H1 (cell line): ENCODE results near the gene TRIM4. TPM values are rescaled to one million over a fixed set of nuclear protein-coding genes. Genes with fewer than 3 reads are reported as not detected.

ENCODE experiments used
- CTCF ChIA-PET: fragments of 300-600 bp; sonication (Branson Sonifier 250); formaldehyde crosslinking; loops from one replicate; lab custom pipeline; 2021; ENCODE audit not compliant: partially characterized antibody; lab: Charles Lee
- POLR2A ChIA-PET: fragments of 300-600 bp; sonication (Branson Sonifier 250); formaldehyde crosslinking; loops from one replicate; lab custom pipeline; 2021; ENCODE audit warnings: inconsistent platforms; ENCODE audit not compliant: partially characterized antibody; lab: Charles Lee
- DNase-seq, 2 experiments: peaks; one replicate each; pipeline versions ENCODE4 v3.0.0 to v3.0.0-alpha.2; 2010 to 2022; ENCODE audit warnings: low spot score in 2 of 2, low read depth in 1 of 2, mixed read lengths in 1 of 2
- FAIRE-seq: peaks from 2 replicates; lab custom pipeline; 2011; peaks lifted over from hg19 to GRCh38; lab: Jason Lieb, UNC
- H2AFZ ChIP-seq: 2 replicates; pipeline ENCODE4 v1.8.1; 2012; ENCODE audit warnings: low read length, inconsistent platforms
- H2AK5ac ChIP-seq: 2 replicates; pipeline ENCODE4 v1.6.1; 2013; ENCODE audit warnings: low read depth, low read length
- H2BK120ac ChIP-seq: replicated peaks from 2 replicates; pipeline ENCODE3; 2013; ENCODE audit warnings: low read depth, low read length, inconsistent platforms
- H2BK12ac ChIP-seq: 2 replicates; pipeline ENCODE4 v1.6.1; 2013; ENCODE audit warnings: low read depth, low read length
- H2BK15ac ChIP-seq: 2 replicates; pipeline ENCODE4 v1.6.1; 2013; ENCODE audit warnings: low read length
- H2BK20ac ChIP-seq: 2 replicates; pipeline ENCODE4 v1.6.1; 2013; ENCODE audit warnings: low read length
- H2BK5ac ChIP-seq: 2 replicates; pipeline ENCODE4 v1.6.1; 2013; ENCODE audit warnings: low read depth, low read length
- H3K14ac ChIP-seq: 2 replicates; pipeline ENCODE4 v1.6.1; 2013; ENCODE audit warnings: inconsistent platforms; ENCODE audit not compliant: insufficient read length
- H3K18ac ChIP-seq: 2 replicates; pipeline ENCODE4 v1.6.1; 2013; ENCODE audit warnings: low read length; ENCODE audit errors: extremely low read depth
- H3K23ac ChIP-seq: 2 replicates; pipeline ENCODE4 v1.6.1; 2013; ENCODE audit warnings: inconsistent platforms; ENCODE audit not compliant: insufficient read length
- H3K23me2 ChIP-seq: 2 replicates; pipeline ENCODE4 v1.6.1; 2013; ENCODE audit warnings: low read depth, low read length
- H3K27ac ChIP-seq: 2 replicates; pipeline ENCODE4 v1.6.1; 2011; ENCODE audit warnings: low read depth, low read length, inconsistent platforms
- H3K27me3 ChIP-seq, 4 experiments: replicated peaks in 1 of 4; 1 replicate in 1 of 4; 2 replicates in 3 of 4; pipeline versions ENCODE4 v1.6.1 to v1.8.1; 2011 to 2013; ENCODE audit warnings: low read length in 3 of 4, mild to moderate bottlenecking in 3 of 4, inconsistent platforms in 2 of 4, mixed read lengths in 2 of 4, moderate library complexity in 1 of 4; ENCODE audit not compliant: control insufficient read depth in 3 of 4, insufficient read depth in 3 of 4; ENCODE audit errors: extremely low read depth in 1 of 4
- H3K36me3 ChIP-seq, 4 experiments: 2 replicates each; pipeline versions ENCODE4 v1.6.1 to v1.8.1; 2011 to 2013; ENCODE audit warnings: mild to moderate bottlenecking in 4 of 4, low read length in 3 of 4, moderate library complexity in 2 of 4, control low read depth in 1 of 4, inconsistent platforms in 1 of 4; ENCODE audit not compliant: insufficient read depth in 4 of 4, control insufficient read depth in 2 of 4
- H3K4ac ChIP-seq: replicated peaks from 2 replicates; pipeline ENCODE3; 2013; ENCODE audit warnings: low read length, low read depth, mixed read lengths, inconsistent platforms; ENCODE audit not compliant: insufficient read length
- H3K4me1 ChIP-seq, 4 experiments: replicated peaks in 1 of 4; 1 replicate in 1 of 4; 2 replicates in 3 of 4; pipeline versions ENCODE4 v1.6.1 to v1.8.1; 2011 to 2013; ENCODE audit warnings: low read length in 3 of 4, inconsistent platforms in 2 of 4, mixed read lengths in 1 of 4; ENCODE audit not compliant: insufficient read depth in 4 of 4, control insufficient read depth in 3 of 4
- H3K4me2 ChIP-seq, 2 experiments: 2 replicates each; pipeline versions ENCODE4 v1.6.1 to v1.8.1; 2011 to 2013; ENCODE audit warnings: low read depth in 2 of 2, low read length in 2 of 2, control low read depth in 1 of 2, inconsistent platforms in 1 of 2, mild to moderate bottlenecking in 1 of 2; ENCODE audit not compliant: insufficient read depth in 1 of 2
- H3K4me3 ChIP-seq, 4 experiments: fragments of 200-600, 300-600 bp in 1 of 4; sonication (generic), shearing (Covaris generic), sonication (Bioruptor Twin) in 1 of 4; 2 replicates each; pipeline versions ENCODE4 v1.5.1 to v1.8.1; 2011 to 2016; ENCODE audit warnings: low read length in 4 of 4, low read depth in 3 of 4, control low read depth in 2 of 4, inconsistent platforms in 2 of 4, mild to moderate bottlenecking in 2 of 4, mixed read lengths in 1 of 4, moderate library complexity in 1 of 4; ENCODE audit not compliant: insufficient read depth in 2 of 4; ENCODE audit errors: extremely low read depth in 1 of 4
- H3K56ac ChIP-seq: replicated peaks from 2 replicates; pipeline ENCODE3; 2013; ENCODE audit warnings: low read depth, mild to moderate bottlenecking, mixed read lengths, low read length, inconsistent platforms; ENCODE audit not compliant: insufficient read length
- H3K79me1 ChIP-seq: 2 replicates; pipeline ENCODE4 v1.6.1; 2013; ENCODE audit warnings: low read depth, low read length, control low read depth
- H3K79me2 ChIP-seq, 2 experiments: 2 replicates each; pipeline versions ENCODE4 v1.6.1 to v1.8.1; 2012 to 2013; ENCODE audit warnings: low read length in 2 of 2, mild to moderate bottlenecking in 2 of 2, inconsistent platforms in 1 of 2; ENCODE audit not compliant: insufficient read depth in 2 of 2, control insufficient read depth in 1 of 2
- H3K9ac ChIP-seq, 4 experiments: replicated peaks in 1 of 4; 1 replicate in 1 of 4; 2 replicates in 3 of 4; pipeline versions ENCODE4 v1.6.1 to v1.8.1; 2011 to 2013; ENCODE audit warnings: low read depth in 3 of 4, low read length in 3 of 4, control low read depth in 2 of 4, mild to moderate bottlenecking in 2 of 4, moderate library complexity in 2 of 4, inconsistent platforms in 1 of 4; ENCODE audit errors: extremely low read depth in 1 of 4
- H3K9me3 ChIP-seq, 2 experiments: 2 replicates each; pipeline versions ENCODE4 v1.6.1 to v1.8.1; 2012 to 2013; ENCODE audit warnings: mild to moderate bottlenecking in 2 of 2, moderate library complexity in 2 of 2, control low read depth in 1 of 2, inconsistent platforms in 1 of 2, low read depth in 1 of 2, low read length in 1 of 2, mixed read lengths in 1 of 2; ENCODE audit not compliant: insufficient read depth in 2 of 2
- H4K20me1 ChIP-seq, 2 experiments: replicated peaks in 1 of 2; 2 replicates each; pipeline versions ENCODE3 to v1.8.1; 2011 to 2013; ENCODE audit warnings: inconsistent platforms in 2 of 2, low read length in 2 of 2, mild to moderate bottlenecking in 1 of 2; ENCODE audit not compliant: insufficient read depth in 2 of 2, control insufficient read depth in 1 of 2
- H4K5ac ChIP-seq: 2 replicates; pipeline ENCODE4 v1.6.1; 2013; ENCODE audit warnings: low read length, low read depth, mixed read lengths, inconsistent platforms; ENCODE audit not compliant: insufficient read length
- H4K8ac ChIP-seq: 2 replicates; pipeline ENCODE4 v1.8.0; 2013; ENCODE audit warnings: mild to moderate bottlenecking, moderate library complexity, low read length, inconsistent platforms; ENCODE audit not compliant: insufficient read depth; ENCODE audit errors: extremely low read depth
- H4K91ac ChIP-seq: replicated peaks from 2 replicates; pipeline ENCODE3; 2013; ENCODE audit warnings: low read length, mixed read lengths, inconsistent platforms; ENCODE audit not compliant: insufficient read length
- CHD2 ChIP-seq: IDR thresholded peaks from 2 replicates; pipeline ENCODE4 v1.6.1; 2012; ENCODE audit warnings: low read length, improper control_type of control experiment
- EGR1 ChIP-seq: IDR thresholded peaks from 2 replicates; pipeline ENCODE4 v1.6.1; 2011; ENCODE audit warnings: low read depth, low read length, borderline replicate concordance
- GTF2F1 ChIP-seq: IDR thresholded peaks from 2 replicates; pipeline ENCODE4 v1.6.1; 2012; ENCODE audit warnings: low read depth, low read length, improper control_type of control experiment, borderline replicate concordance
- KDM1A ChIP-seq: fragments of 200-600, 300-600 bp; sonication (generic); IDR thresholded peaks from 2 replicates; pipeline ENCODE4 v1.7.1; 2016; ENCODE audit warnings: mild to moderate bottlenecking, low read length, borderline replicate concordance
- NRF1 ChIP-seq: IDR thresholded peaks from 2 replicates; pipeline ENCODE4 v1.6.1; 2011; ENCODE audit warnings: mild to moderate bottlenecking, low read depth, low read length, improper control_type of control experiment
- TAF7 ChIP-seq: optimal IDR thresholded peaks from 2 replicates; pipeline ENCODE3; 2011; ENCODE audit warnings: low read depth, mild to moderate bottlenecking, inconsistent platforms, low read length, moderate library complexity, borderline replicate concordance
- TCF12 ChIP-seq: IDR thresholded peaks from 2 replicates; pipeline ENCODE4 v1.6.1; 2011; ENCODE audit warnings: low read depth, mild to moderate bottlenecking, low read length
- WGBS, 2 experiments: shearing (Covaris generic) in 1 of 2; methylation state at CpG; one replicate each; pipeline versions ENCODE4 v1.1.6 to v1.1.7; 2013 to 2015; ENCODE audit warnings: low lambda C conversion rate in 2 of 2, mixed read lengths in 2 of 2, inconsistent platforms in 1 of 2, low coverage in 1 of 2, missing lambda C conversion rate in 1 of 2; ENCODE audit not compliant: insufficient replicate concordance in 2 of 2, insufficient coverage in 1 of 2, insufficient read length in 1 of 2; ENCODE audit errors: extremely low coverage in 1 of 2, missing lambda C conversion rate in 1 of 2; 5-methylcytosine and 5-hydroxymethylcytosine counted together
- polyA plus RNA-seq, 7 experiments: library from polyadenylated mRNA; depleted of rRNA in 3 of 7; stranded (reverse) in 5 of 7; unstranded in 2 of 7; fragments of >200 nt in 5 of 7; fragments of 200-250 nt in 2 of 7; gene quantifications; 1 replicate in 5 of 7; 2 replicates in 1 of 7; 4 replicates in 1 of 7; pipeline versions ENCODE4 v1.2.1 to v1.2.3, GENCODE V29; 2011 to 2013; ENCODE audit warnings: missing spikeins in 2 of 7, mixed read lengths in 2 of 7
- total RNA-seq: library from RNA; stranded (reverse); fragmentation: NEBNext Ultra II Directional; extraction: Animal tissue kit (Norgen Biotek cat#: 25700); gene quantifications from 2 replicates; pipeline ENCODE4 v1.2.1, GENCODE V29; 2021
- TF ChIP-seq, protein P1 (sequence below): IDR thresholded peaks from 2 replicates; pipeline ENCODE4 v1.6.1; 2011; ENCODE audit warnings: low read depth, mild to moderate bottlenecking, low read length; ENCODE audit not compliant: insufficient read depth
- TF ChIP-seq, protein P2 (sequence below): IDR thresholded peaks from 2 replicates; pipeline ENCODE4 v1.6.1; 2012; ENCODE audit warnings: low read length, inconsistent platforms

The TRIM4 gene
- total and polyA plus RNA-seq, 2 of the 8 experiments (the other 6 are each of a cell fraction or from before 2014, with no cell fraction given), result 0.03 to 7.3 TPM

DNA sequence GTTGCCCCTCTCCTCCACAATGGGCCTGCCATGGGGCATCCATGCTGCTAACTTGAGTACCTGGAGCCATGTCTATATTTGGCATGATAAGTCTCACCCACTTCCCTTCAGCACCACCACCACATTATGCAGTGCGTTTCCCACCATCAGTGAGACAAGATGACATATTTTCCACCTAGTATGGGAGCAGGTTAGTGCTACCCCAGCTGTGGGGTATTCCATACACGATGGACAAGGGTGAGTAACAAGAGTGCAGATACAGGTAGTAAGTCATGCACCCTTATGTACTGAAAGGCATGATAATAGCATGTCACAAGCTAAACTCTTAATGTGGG, 21.3 kb downstream of the TRIM4 start:
- Histone ChIP-seq H4K20me1 (no peaks in the 10 kb centered on the region), H3K9me3 (no peaks in the 10 kb centered on the region), H2BK120ac (no peak overlapping the region), H4K91ac (no peak overlapping the region), H3K56ac (no peak overlapping the region), H3K4me1 (no peaks in the 10 kb centered on the region), H3K4me3 (no peak overlapping the region), H4K5ac (no peak overlapping the region), H4K8ac (no peak overlapping the region), H2AFZ (no peak overlapping the region), H3K79me2 (no peaks in the 10 kb centered on the region), H3K27ac (no peak overlapping the region), H3K4ac (peak overlapping the region; percentile 46), H2BK20ac (no peak overlapping the region), H2BK5ac (no peak overlapping the region), H2BK15ac (no peak overlapping the region), H3K9ac (no peak overlapping the region), H3K79me1 (no peaks in the 10 kb centered on the region), H3K36me3 (no peaks in the 10 kb centered on the region; a peak in 1 of 8 replicates), H3K23me2 (no peaks in the 10 kb centered on the region), H3K18ac (no peak overlapping the region), H3K4me2 (no peak overlapping the region), H2AK5ac (no peak overlapping the region), H3K27me3 (no peaks in the 10 kb centered on the region), H3K14ac (no peak overlapping the region), H3K23ac (no peak overlapping the region), H2BK12ac (no peak overlapping the region)
- ChIA-PET POLR2A (no interaction called here), CTCF (interaction anchor here (1.2 kb wide), 1 partner anchor 92 kb away, joined by 4 read pairs; no protein-coding TSS in a partner anchor)
- FAIRE-seq (no peak), DNase-seq (no peak)
- 90% methylated on average over 2 of the region's 2 CpGs; no CpG with 5 or more reads in 1 of the 2 experiments for WGBS, 2 experiments
- TF ChIP-seq, protein P1, sequence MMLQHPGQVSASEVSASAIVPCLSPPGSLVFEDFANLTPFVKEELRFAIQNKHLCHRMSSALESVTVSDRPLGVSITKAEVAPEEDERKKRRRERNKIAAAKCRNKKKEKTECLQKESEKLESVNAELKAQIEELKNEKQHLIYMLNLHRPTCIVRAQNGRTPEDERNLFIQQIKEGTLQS, result no peak
- TF ChIP-seq GTF2F1 (no peak), CHD2 (no peak), EGR1 (no peak), TCF12 (no peak), TAF7 (no peak), KDM1A (no peak), NRF1 (no peak)
- TF ChIP-seq, protein P2, sequence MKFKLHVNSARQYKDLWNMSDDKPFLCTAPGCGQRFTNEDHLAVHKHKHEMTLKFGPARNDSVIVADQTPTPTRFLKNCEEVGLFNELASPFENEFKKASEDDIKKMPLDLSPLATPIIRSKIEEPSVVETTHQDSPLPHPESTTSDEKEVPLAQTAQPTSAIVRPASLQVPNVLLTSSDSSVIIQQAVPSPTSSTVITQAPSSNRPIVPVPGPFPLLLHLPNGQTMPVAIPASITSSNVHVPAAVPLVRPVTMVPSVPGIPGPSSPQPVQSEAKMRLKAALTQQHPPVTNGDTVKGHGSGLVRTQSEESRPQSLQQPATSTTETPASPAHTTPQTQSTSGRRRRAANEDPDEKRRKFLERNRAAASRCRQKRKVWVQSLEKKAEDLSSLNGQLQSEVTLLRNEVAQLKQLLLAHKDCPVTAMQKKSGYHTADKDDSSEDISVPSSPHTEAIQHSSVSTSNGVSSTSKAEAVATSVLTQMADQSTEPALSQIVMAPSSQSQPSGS, result no peak
